Thyroid gland (tissue), 4 donors: ENCODE results near the gene TTC36. TPM values are rescaled to one million over a fixed set of nuclear protein-coding genes. Genes with fewer than 3 reads are reported as not detected.

Experiments used
- DNase-seq, 2 donors: peaks; one replicate each; pipeline ENCODE4 v3.0.0-alpha.2; 2019
- H3K27ac ChIP-seq, 3 donors: fragments of 200-600 bp; sonication (generic); 1 replicate in 2 of 3; 2 replicates in 1 of 3; pipeline ENCODE4 v1.5.1; 2016 to 2019; ENCODE audit warnings: mild to moderate bottlenecking in 1 of 3, moderate library complexity in 1 of 3
- H3K27me3 ChIP-seq: fragments of 200-600 bp; sonication (generic); one replicate; pipeline ENCODE4 v1.5.1; 2019
- H3K36me3 ChIP-seq, 2 donors: fragments of 200-600 bp; sonication (generic); one replicate each; pipeline ENCODE4 v1.5.1; 2016 to 2019
- H3K4me1 ChIP-seq, 2 donors: fragments of 200-600 bp; sonication (generic); one replicate each; pipeline ENCODE4 v1.5.1; 2017 to 2019
- H3K4me3 ChIP-seq, 3 donors: fragments of 200-600 bp; sonication (generic); replicated peaks in 1 of 3; 1 replicate in 2 of 3; 2 replicates in 1 of 3; pipeline ENCODE4 v1.5.1; 2016; ENCODE audit warnings: mild to moderate bottlenecking in 1 of 3
- H3K9me3 ChIP-seq: fragments of 200-600 bp; sonication (generic); one replicate; pipeline ENCODE4 v1.5.1; 2017
- POLR2A ChIP-seq, 2 donors: fragments of 450-650 bp; IDR thresholded peaks; one replicate each; pipeline ENCODE4 v1.6.1; 2017; ENCODE audit warnings: antibody characterized with exemption in 2 of 2, mild to moderate bottlenecking in 2 of 2, moderate library complexity in 1 of 2
- WGBS, 2 donors: methylation state at CpG; one replicate each; pipeline ENCODE4 v1.1.5; 2017; 5-methylcytosine and 5-hydroxymethylcytosine counted together
- intact Hi-C: fragments of 100-400 bp; cut with DNase I; formaldehyde crosslinking; loops from one replicate; pipeline ENCODE4 v1.15.1; 2023
- total RNA-seq, 4 donors: library from RNA; depleted of rRNA; stranded (reverse); fragments of >200 nt; gene quantifications; one replicate each; pipeline ENCODE4 v1.2.3, GENCODE V29; 2016
- TF ChIP-seq, protein P1 (sequence below), 6 experiments: fragments of 200-600 bp in 3 of 6; fragments of 450-650 bp in 3 of 6; sonication (generic) in 3 of 6; IDR thresholded peaks; one replicate each; pipeline ENCODE4 v1.5.1; 2016 to 2019; ENCODE audit warnings: antibody characterized with exemption in 6 of 6, mild to moderate bottlenecking in 2 of 6, inconsistent platforms in 1 of 6, moderate library complexity in 1 of 6

TTC36 gene
- total RNA-seq, 4 donors from 2014 or later: 0.78 to 4.9 TPM; not detected in 2

DNA sequence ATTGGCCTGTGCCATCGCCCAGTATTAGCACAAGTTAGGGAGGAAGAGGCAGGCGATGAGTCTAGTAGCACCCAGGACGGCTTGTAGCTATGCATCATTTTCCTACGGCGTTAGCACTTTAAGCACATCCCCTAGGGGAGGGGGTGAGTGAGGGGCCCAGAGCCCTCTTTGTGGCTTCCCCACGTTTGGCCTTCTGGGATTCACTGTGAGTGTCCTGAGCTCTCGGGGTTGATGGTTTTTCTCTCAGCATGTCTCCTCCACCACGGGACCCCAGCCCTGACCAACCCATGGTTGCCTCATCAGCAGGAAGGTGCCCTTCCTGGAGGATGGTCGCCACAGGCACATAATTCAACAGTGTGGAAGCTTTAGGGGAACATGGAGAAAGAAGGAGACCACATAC lies 8.0 kb downstream of the TTC36 start:
- no peak for DNase-seq
- peaks cover 6% of the 10 kb centered on the region in 2 donors for H3K4me1 ChIP-seq
- H3K27me3 ChIP-seq: no peaks in the 10 kb centered on the region
- H3K9me3 ChIP-seq: no peaks in the 10 kb centered on the region
- no peaks in the 10 kb centered on the region for H3K36me3 ChIP-seq
- no peak overlapping the region for H3K27ac ChIP-seq
- WGBS, 2 donors: 82 to 88% methylated on average over 8 to 9 of the region's 9 CpGs
- TF ChIP-seq, protein P1, sequence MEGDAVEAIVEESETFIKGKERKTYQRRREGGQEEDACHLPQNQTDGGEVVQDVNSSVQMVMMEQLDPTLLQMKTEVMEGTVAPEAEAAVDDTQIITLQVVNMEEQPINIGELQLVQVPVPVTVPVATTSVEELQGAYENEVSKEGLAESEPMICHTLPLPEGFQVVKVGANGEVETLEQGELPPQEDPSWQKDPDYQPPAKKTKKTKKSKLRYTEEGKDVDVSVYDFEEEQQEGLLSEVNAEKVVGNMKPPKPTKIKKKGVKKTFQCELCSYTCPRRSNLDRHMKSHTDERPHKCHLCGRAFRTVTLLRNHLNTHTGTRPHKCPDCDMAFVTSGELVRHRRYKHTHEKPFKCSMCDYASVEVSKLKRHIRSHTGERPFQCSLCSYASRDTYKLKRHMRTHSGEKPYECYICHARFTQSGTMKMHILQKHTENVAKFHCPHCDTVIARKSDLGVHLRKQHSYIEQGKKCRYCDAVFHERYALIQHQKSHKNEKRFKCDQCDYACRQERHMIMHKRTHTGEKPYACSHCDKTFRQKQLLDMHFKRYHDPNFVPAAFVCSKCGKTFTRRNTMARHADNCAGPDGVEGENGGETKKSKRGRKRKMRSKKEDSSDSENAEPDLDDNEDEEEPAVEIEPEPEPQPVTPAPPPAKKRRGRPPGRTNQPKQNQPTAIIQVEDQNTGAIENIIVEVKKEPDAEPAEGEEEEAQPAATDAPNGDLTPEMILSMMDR (IDR thresholded peaks at IDR 0.05): no peak
- TF ChIP-seq POLR2A (IDR thresholded peaks at IDR 0.05): no peak
- H3K4me3 ChIP-seq: no peak overlapping the region
- intact Hi-C loops: no loop called here

DNA sequence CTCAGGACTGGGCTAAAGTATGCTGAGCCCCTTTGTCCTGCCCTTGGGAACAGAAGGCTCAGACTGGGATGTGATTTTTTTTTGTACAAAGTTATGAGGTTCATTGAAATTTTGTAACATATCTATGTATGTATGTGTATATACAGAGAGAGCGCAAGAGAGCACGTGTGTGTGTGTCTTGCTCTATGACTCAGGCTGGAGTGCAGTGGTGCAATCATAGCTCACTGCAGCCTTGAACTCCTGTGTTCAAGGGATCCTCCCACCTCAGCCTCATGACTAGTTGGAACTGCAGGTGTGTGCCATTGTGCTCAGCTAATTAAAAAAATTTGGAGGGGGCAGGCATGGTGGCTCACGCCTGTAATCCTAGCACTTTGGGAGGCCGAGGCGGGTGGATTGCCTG lies 9.5 kb downstream of the TTC36 start:
- no peak for TF ChIP-seq POLR2A (IDR thresholded peaks at IDR 0.05)
- TF ChIP-seq, protein P1 (IDR thresholded peaks at IDR 0.05): no peak
- H3K4me1 ChIP-seq: peaks cover 3 to 4% of the 10 kb centered on the region in 2 donors
- H3K4me3 ChIP-seq: no peak overlapping the region
- 96 to 97% methylated on average over 5 of the region's 5 CpGs for WGBS, 2 donors
- intact Hi-C loops: no loop called here
- H3K36me3 ChIP-seq: no peaks in the 10 kb centered on the region
- DNase-seq: no peak
- no peaks in the 10 kb centered on the region for H3K27me3 ChIP-seq
- no peak overlapping the region for H3K27ac ChIP-seq
- no peaks in the 10 kb centered on the region for H3K9me3 ChIP-seq

DNA sequence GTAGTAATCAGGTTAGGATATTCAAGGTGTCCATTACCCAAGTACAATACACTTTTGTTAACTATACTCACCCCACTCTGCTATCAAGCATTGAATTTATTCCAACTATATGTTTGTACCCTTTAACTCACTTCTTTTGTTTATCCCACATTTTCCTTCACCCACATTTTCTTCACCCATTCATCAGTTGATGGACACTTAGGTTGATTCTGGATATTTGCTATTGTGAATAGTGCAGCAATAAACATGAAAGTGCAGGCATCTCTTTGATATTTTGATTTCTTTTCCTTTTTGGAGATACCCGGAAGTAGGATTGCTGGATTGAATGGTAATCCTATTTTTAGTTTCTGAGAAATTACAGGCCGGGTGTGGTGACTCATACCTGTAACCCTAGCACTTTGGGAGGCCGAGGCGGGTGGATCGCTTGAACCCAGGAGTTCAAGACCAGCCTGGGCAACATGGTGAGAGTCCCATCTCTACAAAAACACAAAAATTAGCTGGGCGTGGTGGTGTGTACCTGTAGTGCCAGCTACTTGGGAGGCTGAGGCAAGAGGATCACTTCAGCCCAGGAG lies 10.2 kb downstream of the TTC36 start:
- no peaks in the 10 kb centered on the region for H3K4me1 ChIP-seq
- H3K4me3 ChIP-seq: no peak overlapping the region
- intact Hi-C loops: no loop called here
- DNase-seq: no peak
- no peaks in the 10 kb centered on the region for H3K36me3 ChIP-seq
- H3K9me3 ChIP-seq: no peaks in the 10 kb centered on the region
- TF ChIP-seq, protein P1 (IDR thresholded peaks at IDR 0.05): no peak
- no peak for TF ChIP-seq POLR2A (IDR thresholded peaks at IDR 0.05)
- 92 to 94% methylated on average over 6 of the region's 6 CpGs for WGBS, 2 donors
- H3K27ac ChIP-seq: no peak overlapping the region
- H3K27me3 ChIP-seq: no peaks in the 10 kb centered on the region

DNA sequence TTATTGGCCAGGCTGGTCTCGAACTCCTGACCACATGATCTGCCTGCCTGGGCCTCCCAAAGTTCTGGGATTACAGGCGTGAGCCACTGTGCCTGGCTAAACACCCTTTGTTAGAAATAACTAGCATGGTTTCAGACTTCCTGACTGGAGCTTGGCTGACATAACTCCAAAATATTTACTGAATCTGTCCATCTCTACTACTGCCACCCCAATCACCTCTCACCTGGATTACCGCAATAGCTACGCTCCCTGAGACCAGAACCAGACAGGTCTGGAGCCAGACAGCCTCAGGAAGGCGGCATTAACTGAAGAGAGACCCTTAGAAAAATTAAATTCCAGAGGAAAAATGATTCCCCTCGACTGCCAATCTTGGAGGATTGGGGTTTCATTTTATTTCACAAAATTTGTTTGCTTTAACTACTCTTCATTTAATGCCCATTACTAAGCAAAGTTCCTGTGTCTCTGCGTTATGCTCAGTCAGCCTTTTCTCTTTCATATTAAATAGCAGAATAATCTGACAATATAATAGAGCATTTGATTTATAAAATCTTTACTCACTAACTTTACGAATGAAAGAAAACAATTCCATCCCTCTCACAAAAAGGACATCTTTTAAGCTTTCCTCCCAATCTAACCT lies 16.9 kb downstream of the TTC36 start:
- 95 to 97% methylated on average over 8 of the region's 8 CpGs for WGBS, 2 donors
- Histone ChIP-seq H3K4me1 (no peaks in the 10 kb centered on the region), H3K4me3 (no peak overlapping the region), H3K27ac (no peak overlapping the region), H3K27me3 (no peaks in the 10 kb centered on the region), H3K9me3 (no peaks in the 10 kb centered on the region), H3K36me3 (peaks cover 7 to 8% of the 10 kb centered on the region in 2 donors)
- TF ChIP-seq, protein P1 (IDR thresholded peaks at IDR 0.05): no peak
- no peak for TF ChIP-seq POLR2A (IDR thresholded peaks at IDR 0.05)
- DNase-seq: no peak
- intact Hi-C loops: no loop called here

DNA sequence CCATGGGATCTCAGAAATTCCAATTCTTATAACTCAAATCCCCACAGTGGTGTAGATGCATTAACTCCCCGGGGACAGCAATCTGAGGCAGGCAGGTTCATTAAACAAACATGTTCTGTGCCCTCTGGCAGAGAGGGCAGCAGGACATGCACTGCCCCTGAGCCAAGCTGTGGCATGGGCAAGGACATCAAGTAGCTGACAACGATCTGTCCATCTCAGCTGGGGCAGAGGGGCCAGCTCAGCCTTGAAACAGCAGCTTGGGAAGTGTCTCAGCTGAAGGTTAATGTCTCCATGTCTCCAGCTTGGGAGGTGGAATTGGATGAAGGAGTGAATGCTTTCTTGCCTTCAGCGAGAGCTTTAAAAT lies 17.4 kb downstream of the TTC36 start:
- no peaks in the 10 kb centered on the region for H3K9me3 ChIP-seq
- H3K27ac ChIP-seq: no peak overlapping the region
- WGBS, 2 donors: 87 to 89% methylated on average over 3 of the region's 3 CpGs
- H3K4me3 ChIP-seq: no peak overlapping the region
- TF ChIP-seq, protein P1 (IDR thresholded peaks at IDR 0.05): no peak
- no peak for TF ChIP-seq POLR2A (IDR thresholded peaks at IDR 0.05)
- H3K4me1 ChIP-seq: no peaks in the 10 kb centered on the region
- no peaks in the 10 kb centered on the region for H3K27me3 ChIP-seq
- intact Hi-C loops: no loop called here
- no peak for DNase-seq
- peaks cover 7 to 8% of the 10 kb centered on the region in 2 donors for H3K36me3 ChIP-seq
